Activated CD4-positive, alpha-beta T cell treated with anti-CD3 and anti-CD28 coated beads, Interleukin-2, amount 50 U/mL, for 48 hours (primary cell): ENCODE results near the gene PIBF1.
"Not testable (repeated sequence)": the region's sequence is repeated elsewhere in the genome, so short reads cannot be mapped to it uniquely, and the experiment has no call there.

Experiments used
- DNase-seq, 2 experiments: peaks; one replicate each; pipeline ENCODE4 v3.0.0-alpha.2; 2020

Gene PIBF1

GRCh38 chr13:73034901-73035300, 253.0 kb downstream of the PIBF1 start:
- DNase-seq = no peak

GRCh38 chr13:73035660-73036059, 253.7 kb downstream of the PIBF1 start:
- no peak for DNase-seq

- DNase-seq = no peak
Measured at GRCh38 chr13:73036566-73036965, 254.6 kb downstream of the PIBF1 start.

GRCh38 chr13:73038064-73038463, 256.1 kb downstream of the PIBF1 start:
- DNase-seq = no peak

GRCh38 chr13:73039201-73040108, 257.5 kb downstream of the PIBF1 start:
- DNase-seq = no peak

GRCh38 chr13:73040484-73040883, 258.6 kb downstream of the PIBF1 start:
- DNase-seq = no peak

- DNase-seq = no peak
Measured at GRCh38 chr13:73040968-73041596, 259.1 kb downstream of the PIBF1 start.

- no peak for DNase-seq
Measured at GRCh38 chr13:73045031-73045430, 263.1 kb downstream of the PIBF1 start.

GRCh38 chr13:73048615-73049014, 266.7 kb downstream of the PIBF1 start:
- DNase-seq = not testable (repeated sequence)

GRCh38 chr13:73054712-73055111, 272.8 kb downstream of the PIBF1 start:
- DNase-seq = no peak

GRCh38 chr13:73055813-73056564, 274.1 kb downstream of the PIBF1 start:
- no peak for DNase-seq

GRCh38 chr13:73056565-73056962, 274.6 kb downstream of the PIBF1 start:
- DNase-seq = no peak

GRCh38 chr13:73057284-73058063, 275.5 kb downstream of the PIBF1 start:
- DNase-seq = no peak

- DNase-seq = no peak
Measured at GRCh38 chr13:73058064-73058313, 276.1 kb downstream of the PIBF1 start.

GRCh38 chr13:73058432-73058735, 276.5 kb downstream of the PIBF1 start:
- DNase-seq = no peak

GRCh38 chr13:73058736-73059459, 277.0 kb downstream of the PIBF1 start, which contains the start of gene KLF5:
Gene KLF5, plus strand, starts transcription at chr13:73059005. Its CDS starts 323 bp downstream, at chr13:73059328.
- DNase-seq = peak; percentile 96 to 97

GRCh38 chr13:73059460-73060250, 277.7 kb downstream of the PIBF1 start:
- peak; percentile 38 to 50 for DNase-seq

GRCh38 chr13:73060251-73061160, 278.6 kb downstream of the PIBF1 start:
- DNase-seq = peak in 1 of 2 experiments; percentile 4

GRCh38 chr13:73061473-73061872, 279.5 kb downstream of the PIBF1 start:
- DNase-seq = no peak

- DNase-seq = no peak
Measured at GRCh38 chr13:73061876-73062275, 279.9 kb downstream of the PIBF1 start.
